Ascending aorta (tissue), 2 donors: Measurements from ENCODE around the gene USP6NL. TPM values are rescaled to one million over a fixed set of nuclear protein-coding genes. Genes with fewer than 3 reads are reported as not detected.

ENCODE experiments used
- DNase-seq, 2 donors: peaks; one replicate each; pipeline ENCODE4 v3.0.0-alpha.2; 2019; ENCODE audit warnings: low spot score in 2 of 2
- H3K27ac ChIP-seq, 2 donors: fragments of 200-600 bp; sonication (generic); one replicate each; pipeline ENCODE4 v1.5.1; 2016 to 2017; ENCODE audit warnings: mild to moderate bottlenecking in 1 of 2
- H3K27me3 ChIP-seq: fragments of 200-600 bp; sonication (generic); one replicate; pipeline ENCODE4 v1.5.1; 2017
- H3K36me3 ChIP-seq, 2 donors: fragments of 200-600 bp; sonication (generic); one replicate each; pipeline ENCODE4 v1.5.1; 2016
- H3K4me1 ChIP-seq, 2 donors: fragments of 200-600 bp; sonication (generic); one replicate each; pipeline ENCODE4 v1.5.1; 2016 to 2017; ENCODE audit warnings: mild to moderate bottlenecking in 1 of 2
- H3K4me3 ChIP-seq, 2 donors: fragments of 200-600 bp; sonication (generic); one replicate each; pipeline ENCODE4 v1.5.1; 2016 to 2017; ENCODE audit warnings: mild to moderate bottlenecking in 1 of 2
- H3K9me3 ChIP-seq, 2 donors: fragments of 200-600 bp; sonication (generic); one replicate each; pipeline ENCODE4 v1.5.1; 2016
- CTCF ChIP-seq, 3 experiments: fragments of 200-600 bp in 2 of 3; fragments of 450-650 bp in 1 of 3; sonication (generic) in 2 of 3; IDR thresholded peaks; one replicate each; pipeline ENCODE4 v1.5.1; 2016 to 2019; ENCODE audit warnings: antibody characterized with exemption in 3 of 3, mild to moderate bottlenecking in 1 of 3, moderate library complexity in 1 of 3
- intact Hi-C: fragments of 100-400 bp; cut with DNase I; formaldehyde crosslinking; loops from one replicate; pipeline ENCODE4 v1.15.1; 2023
- total RNA-seq: library from RNA; depleted of rRNA; stranded (reverse); fragments of >200 nt; gene quantifications from one replicate; pipeline ENCODE4 v1.1.0, GENCODE V29; 2016

The USP6NL gene
- total RNA-seq, 1 donor from 2014 or later = 20.5 TPM

GRCh38 chr10:11548768-11549099, 62.7 kb downstream of the USP6NL start:
- no peak overlapping the region for H3K4me3 ChIP-seq
- no peak overlapping the region for H3K27ac ChIP-seq
- no peaks in the 10 kb centered on the region for H3K27me3 ChIP-seq
- TF ChIP-seq CTCF (IDR thresholded peaks at IDR 0.05) = no peak
- DNase-seq = no peak
- intact Hi-C loops = no loop called here
- no peaks in the 10 kb centered on the region for H3K4me1 ChIP-seq
- H3K36me3 ChIP-seq = no peaks in the 10 kb centered on the region
- H3K9me3 ChIP-seq = no peaks in the 10 kb centered on the region

GRCh38 chr10:11548065-11548767, 63.2 kb downstream of the USP6NL start:
- no peak for DNase-seq
- TF ChIP-seq CTCF (IDR thresholded peaks at IDR 0.05) = no peak
- Histone ChIP-seq H3K27ac (no peak overlapping the region), H3K27me3 (no peaks in the 10 kb centered on the region), H3K36me3 (no peaks in the 10 kb centered on the region), H3K9me3 (no peaks in the 10 kb centered on the region), H3K4me1 (no peaks in the 10 kb centered on the region), H3K4me3 (no peak overlapping the region)
- intact Hi-C loops = no loop called here

- Histone ChIP-seq H3K4me1 (no peaks in the 10 kb centered on the region), H3K36me3 (no peaks in the 10 kb centered on the region), H3K27ac (no peak overlapping the region), H3K4me3 (no peak overlapping the region), H3K9me3 (no peaks in the 10 kb centered on the region), H3K27me3 (no peaks in the 10 kb centered on the region)
- no peak for TF ChIP-seq CTCF (IDR thresholded peaks at IDR 0.05)
- intact Hi-C loops = no loop called here
- DNase-seq = no peak
Measured at GRCh38 chr10:11546581-11546980, 64.9 kb downstream of the USP6NL start.

- Histone ChIP-seq H3K9me3 (no peaks in the 10 kb centered on the region), H3K4me1 (peaks cover 0 to 6% of the 10 kb centered on the region in 2 donors), H3K36me3 (no peaks in the 10 kb centered on the region), H3K27ac (no peak overlapping the region), H3K27me3 (no peaks in the 10 kb centered on the region), H3K4me3 (no peak overlapping the region)
- no peak for DNase-seq
- intact Hi-C loops = no loop called here
- TF ChIP-seq CTCF (IDR thresholded peaks at IDR 0.05) = no peak
Measured at GRCh38 chr10:11541296-11541695, 70.2 kb downstream of the USP6NL start.

- intact Hi-C loops = no loop called here
- TF ChIP-seq CTCF (IDR thresholded peaks at IDR 0.05) = no peak
- no peak overlapping the region for H3K27ac ChIP-seq
- no peak for DNase-seq
- H3K9me3 ChIP-seq = no peaks in the 10 kb centered on the region
- H3K36me3 ChIP-seq = no peaks in the 10 kb centered on the region
- H3K4me3 ChIP-seq = no peak overlapping the region
- no peaks in the 10 kb centered on the region for H3K27me3 ChIP-seq
- H3K4me1 ChIP-seq = peaks cover 0 to 6% of the 10 kb centered on the region in 2 donors
Measured at GRCh38 chr10:11539191-11539868, 72.1 kb downstream of the USP6NL start.
